Measurements from ENCODE around the gene MRPL50.

Gene MRPL50

DNA sequence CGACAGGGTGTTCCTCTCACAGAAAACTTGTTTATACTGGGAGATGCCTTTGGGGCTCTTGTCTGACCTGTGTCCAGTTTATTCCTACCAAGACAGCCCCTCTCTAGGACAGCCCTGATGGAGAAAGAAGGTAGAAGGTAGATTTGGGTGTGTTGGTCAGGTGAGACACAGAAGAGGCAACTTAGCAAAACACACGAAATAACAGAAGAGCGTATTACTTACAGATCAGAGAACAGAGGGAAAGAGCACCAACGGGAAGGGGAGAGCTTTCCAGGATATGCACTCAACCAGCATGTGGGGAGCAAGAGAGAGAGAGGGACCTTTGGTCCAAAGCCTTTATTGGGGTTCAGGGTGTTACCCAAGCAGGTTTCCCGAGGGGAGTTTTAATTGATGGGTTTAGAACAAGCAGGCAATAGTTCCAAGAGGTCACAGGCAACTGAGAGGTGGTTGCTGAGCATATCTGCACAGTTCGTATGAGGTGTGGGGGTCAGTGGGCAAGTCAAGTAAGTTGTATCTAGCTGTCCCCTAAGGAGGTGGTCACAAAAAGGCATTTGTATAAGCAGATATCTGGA is 45.4 kb downstream of the MRPL50 start:
- no peak overlapping the region for H3K4me3 ChIP-seq (ENCODE audit: low read depth in 1 of 2, low read length in 2 of 2)
- no peaks in the 10 kb centered on the region for H3K9me3 ChIP-seq (ENCODE audit: control insufficient read depth in 1 of 2, low read length in 2 of 2)
- H3K9ac ChIP-seq (ENCODE audit: low read depth in 1 of 2, low read length in 2 of 2) = no peak overlapping the region
- no peak overlapping the region for H3K27ac ChIP-seq (ENCODE audit: low read depth, low read length)
- H3K36me3 ChIP-seq (ENCODE audit: control insufficient read depth in 1 of 2, insufficient read depth in 2 of 2, low read length in 2 of 2) = no peaks in the 10 kb centered on the region
- H3K27me3 ChIP-seq (ENCODE audit: control insufficient read depth in 1 of 2, insufficient read depth in 2 of 2, low read length in 2 of 2) = no peaks in the 10 kb centered on the region
- peaks cover 25 to 30% of the 10 kb centered on the region in 2 donors for H3K4me1 ChIP-seq (ENCODE audit: control insufficient read depth in 1 of 2, insufficient read depth in 2 of 2, low read length in 2 of 2)

DNA sequence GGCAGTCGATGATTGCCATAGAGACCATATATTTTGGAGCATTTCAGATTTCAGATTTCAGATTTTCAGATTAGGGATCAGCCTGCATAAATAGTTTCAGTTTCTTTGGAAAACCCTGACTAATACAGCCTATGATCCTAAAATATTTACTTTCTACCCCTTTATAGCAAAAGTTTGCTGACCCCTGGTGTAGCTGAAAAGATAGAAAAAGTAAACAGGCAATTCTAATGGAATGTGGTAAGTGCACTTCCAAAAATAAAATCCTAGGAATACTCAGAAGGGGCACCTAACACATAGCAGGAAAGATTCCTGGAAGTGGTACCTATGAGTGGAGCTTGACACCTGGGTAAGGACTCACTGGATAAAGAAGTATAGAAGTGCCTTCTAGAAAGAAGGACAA is 48.1 kb downstream of the MRPL50 start:
- no peak overlapping the region for H3K9ac ChIP-seq (ENCODE audit: low read depth in 1 of 2, low read length in 2 of 2)
- no peaks in the 10 kb centered on the region for H3K36me3 ChIP-seq (ENCODE audit: control insufficient read depth in 1 of 2, insufficient read depth in 2 of 2, low read length in 2 of 2)
- no peak overlapping the region for H3K27ac ChIP-seq (ENCODE audit: low read depth, low read length)
- peaks cover 20 to 25% of the 10 kb centered on the region in 2 donors for H3K4me1 ChIP-seq (ENCODE audit: control insufficient read depth in 1 of 2, insufficient read depth in 2 of 2, low read length in 2 of 2)
- no peaks in the 10 kb centered on the region for H3K9me3 ChIP-seq (ENCODE audit: control insufficient read depth in 1 of 2, low read length in 2 of 2)
- no peaks in the 10 kb centered on the region for H3K27me3 ChIP-seq (ENCODE audit: control insufficient read depth in 1 of 2, insufficient read depth in 2 of 2, low read length in 2 of 2)
- no peak overlapping the region for H3K4me3 ChIP-seq (ENCODE audit: low read depth in 1 of 2, low read length in 2 of 2)

DNA sequence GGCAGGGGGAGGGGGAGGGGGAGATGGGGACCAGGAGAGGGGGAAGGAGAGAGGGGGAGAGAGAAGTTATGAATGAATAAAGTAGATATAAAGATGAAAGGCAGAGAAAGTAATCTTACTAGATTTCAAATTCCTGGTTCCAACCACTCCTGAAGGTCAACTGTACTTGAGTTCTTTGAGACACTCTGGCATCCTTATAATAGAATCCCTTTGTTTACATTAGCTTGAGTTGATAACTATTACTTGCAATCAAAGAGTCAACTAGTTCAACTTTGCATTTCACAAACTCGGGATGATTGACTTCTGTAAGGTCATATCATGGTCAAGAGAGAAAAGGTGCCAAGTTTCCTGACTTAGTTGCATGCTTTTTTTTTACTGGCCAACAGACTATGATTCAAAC is 55.8 kb downstream of the MRPL50 start:
- H3K27me3 ChIP-seq (ENCODE audit: control insufficient read depth in 1 of 2, insufficient read depth in 2 of 2, low read length in 2 of 2) = no peaks in the 10 kb centered on the region
- no peak overlapping the region for H3K4me3 ChIP-seq (ENCODE audit: low read depth in 1 of 2, low read length in 2 of 2)
- no peak overlapping the region for H3K9ac ChIP-seq (ENCODE audit: low read depth in 1 of 2, low read length in 2 of 2)
- H3K9me3 ChIP-seq (ENCODE audit: control insufficient read depth in 1 of 2, low read length in 2 of 2) = no peaks in the 10 kb centered on the region
- H3K36me3 ChIP-seq (ENCODE audit: control insufficient read depth in 1 of 2, insufficient read depth in 2 of 2, low read length in 2 of 2) = no peaks in the 10 kb centered on the region
- no peak overlapping the region for H3K27ac ChIP-seq (ENCODE audit: low read depth, low read length)
- no peaks in the 10 kb centered on the region for H3K4me1 ChIP-seq (ENCODE audit: control insufficient read depth in 1 of 2, insufficient read depth in 2 of 2, low read length in 2 of 2)

DNA sequence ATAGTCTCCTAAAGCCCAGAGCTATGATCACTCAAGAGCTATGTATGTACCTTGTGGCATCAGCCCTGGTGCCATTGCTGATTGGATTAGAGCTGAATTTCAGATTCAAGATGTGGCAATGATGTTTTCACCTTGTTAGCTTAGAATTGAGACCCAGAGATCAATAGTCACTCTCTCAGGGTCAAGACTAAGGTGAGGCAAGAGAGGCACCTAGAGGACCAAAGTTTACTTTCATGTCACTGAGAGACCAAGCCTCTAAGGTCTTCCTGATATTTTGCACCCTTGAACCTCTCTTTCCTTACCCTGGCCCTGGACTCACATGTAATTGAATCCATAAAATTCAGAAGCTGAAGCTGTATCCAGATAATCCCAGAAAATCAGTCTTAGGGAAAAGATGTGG is 56.5 kb downstream of the MRPL50 start:
- no peak overlapping the region for H3K9ac ChIP-seq (ENCODE audit: low read depth in 1 of 2, low read length in 2 of 2)
- H3K9me3 ChIP-seq (ENCODE audit: control insufficient read depth in 1 of 2, low read length in 2 of 2) = no peaks in the 10 kb centered on the region
- no peak overlapping the region for H3K4me3 ChIP-seq (ENCODE audit: low read depth in 1 of 2, low read length in 2 of 2)
- no peaks in the 10 kb centered on the region for H3K27me3 ChIP-seq (ENCODE audit: control insufficient read depth in 1 of 2, insufficient read depth in 2 of 2, low read length in 2 of 2)
- no peaks in the 10 kb centered on the region for H3K4me1 ChIP-seq (ENCODE audit: control insufficient read depth in 1 of 2, insufficient read depth in 2 of 2, low read length in 2 of 2)
- H3K27ac ChIP-seq (ENCODE audit: low read depth, low read length) = no peak overlapping the region
- H3K36me3 ChIP-seq (ENCODE audit: control insufficient read depth in 1 of 2, insufficient read depth in 2 of 2, low read length in 2 of 2) = no peaks in the 10 kb centered on the region
